Esophagus mucosa (tissue), 1 donor: ENCODE data around the gene TTLL8. TPM values are rescaled to one million over a fixed set of nuclear protein-coding genes. Genes with fewer than 3 reads are reported as not detected.
A peak's percentile ranks its signal among the peaks of the same experiment; 100 is the strongest.
"Not testable (repeated sequence)": the region's sequence is repeated elsewhere in the genome, so short reads cannot be mapped to it uniquely, and the experiment has no call there.

Experiments used
- ATAC-seq: fragments of 200-7000 bp; cut with Tn5 transposase; one replicate; pipeline ENCODE4 v1.9.1; 2020
- total RNA-seq: library from RNA; stranded (reverse); gene quantifications from one replicate; pipeline ENCODE4 v1.2.4, GENCODE V29; 2023
- donor health status: DM: yes; HTN: yes; CAD: no.

TTLL8 gene
- total RNA-seq, 1 donor from 2014 or later: not detected

DNA sequence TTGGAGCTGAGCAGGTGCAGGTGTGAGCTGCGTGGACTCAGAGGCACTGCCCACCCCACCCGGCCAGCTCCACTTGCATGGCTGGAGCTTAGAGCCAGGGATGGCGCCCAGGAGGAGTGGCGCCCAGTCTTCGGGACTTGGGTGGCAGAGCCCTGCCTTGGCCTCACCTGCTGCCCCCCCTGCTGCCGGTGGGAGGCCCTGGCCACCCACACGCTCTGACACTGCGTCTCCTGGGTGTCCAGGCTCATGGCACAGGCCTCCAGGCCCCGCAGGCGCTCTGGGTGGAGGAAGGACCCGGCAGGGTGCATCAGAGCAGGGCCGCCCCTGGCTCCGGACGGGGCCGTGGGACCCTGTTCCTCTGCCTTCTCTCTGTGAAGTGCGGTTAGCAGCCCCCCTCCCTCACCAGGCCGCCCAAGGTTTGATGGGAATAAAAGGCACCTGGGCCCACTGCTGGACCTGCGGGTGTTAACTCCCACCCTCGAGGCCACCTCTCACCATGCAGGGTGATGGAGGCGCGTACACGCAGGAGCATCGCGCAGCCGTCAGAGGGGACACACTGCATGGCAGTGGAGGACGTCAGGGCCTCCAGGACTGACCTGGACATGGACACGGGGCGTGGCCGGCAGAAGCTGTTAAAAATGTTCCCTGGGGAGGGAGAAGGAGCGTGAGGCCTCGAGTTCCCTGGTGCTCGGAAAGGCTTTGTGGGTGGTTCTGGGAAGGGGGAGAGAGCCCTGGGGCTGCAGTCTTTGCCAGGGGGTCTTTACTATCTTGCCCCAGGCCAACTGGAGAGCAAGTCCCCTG, 57.3 kb downstream of the TTLL8 start:
- ATAC-seq: peak; percentile 2

DNA sequence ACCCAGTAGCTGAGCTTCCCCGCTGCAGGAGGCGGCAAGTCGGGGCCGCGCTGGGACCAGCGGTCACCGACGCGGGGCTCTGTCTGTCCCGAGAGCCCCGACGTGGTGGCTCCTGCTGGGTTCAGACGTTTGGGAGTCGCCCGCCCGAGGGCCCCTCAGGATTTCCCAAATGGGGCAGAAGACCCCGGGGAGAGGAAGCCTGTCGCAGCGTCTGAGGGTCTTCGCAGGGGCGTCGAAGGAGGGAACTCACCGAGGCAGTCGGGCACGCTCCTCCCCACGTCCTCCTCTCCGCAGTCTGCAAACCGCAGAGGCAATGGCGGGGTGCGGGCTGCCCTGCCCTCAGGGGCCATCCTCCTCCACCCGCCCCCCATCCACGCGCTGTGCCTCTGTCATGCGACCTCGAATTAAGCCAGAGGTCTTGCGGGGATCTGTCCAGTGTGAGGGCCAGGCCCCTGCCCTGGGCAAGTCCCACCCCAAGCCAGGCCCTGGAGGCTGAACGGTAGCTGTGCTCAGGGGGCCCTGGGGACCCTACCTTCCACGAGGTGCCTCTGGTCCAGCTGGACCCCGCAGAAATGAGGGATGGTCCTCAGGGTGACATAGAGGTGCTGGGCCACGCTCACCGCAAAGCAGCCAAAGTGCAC, 58.0 kb downstream of the TTLL8 start:
- ATAC-seq: peak; percentile 2

GRCh38 chr22:49999063-49999945, 58.8 kb downstream of the TTLL8 start:
- ATAC-seq: no peak

DNA sequence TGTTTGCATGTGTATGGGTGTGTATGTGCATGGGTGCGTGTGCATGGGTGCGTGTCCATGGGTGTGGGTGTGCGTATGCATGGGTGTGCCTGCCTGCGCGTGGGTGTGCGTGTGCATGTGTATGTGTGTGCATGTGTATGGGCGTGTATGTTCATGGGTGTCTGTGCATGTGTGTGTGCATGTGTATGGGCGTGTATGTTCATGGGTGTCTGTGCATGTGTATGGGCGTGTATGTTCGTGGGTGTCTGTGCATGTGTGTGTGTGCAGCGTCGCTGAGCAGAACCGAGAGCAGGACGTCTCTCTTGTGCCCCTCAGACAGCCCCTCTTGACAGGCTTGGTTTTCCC, 59.4 kb downstream of the TTLL8 start:
- no peak for ATAC-seq

DNA sequence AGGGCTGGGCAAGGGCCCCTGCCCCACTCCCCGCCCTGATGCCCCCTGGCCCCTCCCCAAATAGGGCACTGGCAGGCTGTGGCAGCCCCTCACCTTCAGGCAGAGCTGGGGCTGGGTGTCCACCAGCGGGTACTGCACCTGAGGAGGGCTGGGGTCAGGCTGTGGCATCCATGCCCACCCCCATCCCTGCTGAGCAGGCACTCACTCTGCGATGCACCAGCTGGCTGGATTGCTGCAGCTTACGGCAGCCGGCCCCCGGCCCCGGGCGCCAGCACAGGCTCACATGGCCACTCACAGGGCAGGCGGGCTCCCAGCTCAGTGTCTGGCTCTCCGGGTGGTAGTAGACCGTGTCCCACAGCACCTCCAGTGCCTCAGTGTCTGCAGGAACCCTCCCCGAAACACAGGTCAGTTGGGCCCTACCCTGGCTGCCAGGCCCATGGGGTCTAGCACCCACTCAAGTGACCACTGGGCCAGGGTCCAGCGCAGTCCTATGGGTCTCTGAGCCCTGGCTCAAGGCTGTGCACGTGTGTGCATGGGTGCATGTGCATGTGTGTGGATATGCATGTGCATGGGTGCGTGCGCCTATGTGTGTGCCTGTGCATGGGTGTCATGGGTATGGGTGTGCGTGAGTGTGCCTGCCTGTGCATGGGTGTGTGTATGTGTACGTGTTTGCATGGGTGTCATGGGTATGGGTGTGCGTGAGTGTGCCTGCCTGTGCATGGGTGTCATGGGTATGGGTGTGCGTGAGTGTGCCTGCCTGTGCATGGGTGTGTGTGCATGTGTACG, 60.0 kb downstream of the TTLL8 start:
- ATAC-seq: no peak

DNA sequence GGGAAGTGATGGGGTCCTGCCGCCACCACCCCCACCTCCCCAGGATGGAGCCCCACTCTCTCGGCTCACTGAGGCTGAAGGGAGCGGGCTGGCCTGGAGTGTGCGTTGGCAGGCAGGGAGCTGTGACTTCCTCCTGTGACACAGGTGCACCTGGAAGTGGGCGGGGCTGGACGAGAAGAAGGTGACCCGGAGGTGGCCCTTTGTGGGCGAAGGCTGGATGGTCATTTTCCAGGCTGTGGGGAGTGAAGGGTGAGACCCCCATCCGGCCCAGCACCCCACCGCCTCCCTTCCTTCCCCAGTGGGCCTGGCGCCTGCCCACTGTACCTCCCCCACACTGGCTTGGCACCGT, 60.9 kb downstream of the TTLL8 start:
- peak; percentile 30 for ATAC-seq

DNA sequence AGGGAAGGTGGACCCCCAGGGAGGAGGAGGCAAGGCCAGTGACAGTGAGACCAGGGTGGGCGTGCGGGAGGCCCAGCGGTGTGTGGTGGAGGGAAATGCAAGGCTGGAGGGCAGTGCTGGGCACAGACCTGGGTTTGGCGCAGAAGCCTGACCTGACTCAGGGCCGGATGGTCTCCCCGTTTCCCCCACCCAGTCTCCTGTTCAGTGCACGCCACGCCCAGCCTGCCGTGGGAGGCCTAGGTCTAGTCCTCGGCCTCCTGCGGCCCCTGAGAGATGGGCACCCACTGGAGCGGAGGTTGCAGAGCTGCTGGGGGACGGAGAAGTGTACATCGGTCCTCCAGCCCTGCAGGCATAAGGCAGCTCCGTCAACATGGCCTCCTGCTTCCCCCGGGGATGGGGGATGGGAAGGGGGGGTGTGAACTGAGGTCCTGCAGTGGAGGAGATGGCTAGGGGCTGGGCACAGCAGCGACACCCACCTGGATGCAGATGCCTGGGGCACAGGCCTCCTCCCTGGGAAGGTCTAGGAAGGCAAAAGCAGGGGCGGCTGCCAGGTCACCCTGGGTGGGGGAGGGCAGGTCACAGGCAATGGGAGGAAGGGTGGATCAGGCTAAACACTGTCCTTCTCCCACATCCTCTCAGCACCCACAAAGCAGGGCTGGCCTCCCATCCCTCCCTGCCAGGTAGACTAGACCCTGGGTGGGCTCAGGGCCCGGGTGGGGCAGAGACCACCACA, 61.4 kb downstream of the TTLL8 start:
- no peak for ATAC-seq

DNA sequence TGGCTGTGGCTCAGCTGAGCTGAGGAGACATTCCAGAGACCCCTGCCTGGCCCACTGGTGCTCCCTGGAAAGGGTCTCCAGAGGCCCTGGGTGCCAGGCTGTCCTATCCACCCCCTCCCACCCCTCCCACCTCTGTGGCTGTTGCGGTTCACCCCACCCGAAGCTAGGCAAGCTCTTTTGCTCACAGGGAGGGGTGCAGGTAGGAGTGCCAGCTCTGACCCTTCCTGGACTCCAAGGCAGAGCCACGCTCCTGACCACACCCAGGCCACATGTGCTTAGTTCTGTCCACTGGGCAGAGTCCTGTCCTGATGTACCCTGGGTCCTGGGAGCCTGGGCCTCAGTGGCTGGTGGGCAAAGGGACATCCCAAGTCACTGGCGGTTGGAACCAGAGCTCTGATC, 62.0 kb downstream of the TTLL8 start:
- ATAC-seq: peak; percentile 14

GRCh38 chr22:49995361-49996118, 62.6 kb downstream of the TTLL8 start:
- ATAC-seq: no peak

DNA sequence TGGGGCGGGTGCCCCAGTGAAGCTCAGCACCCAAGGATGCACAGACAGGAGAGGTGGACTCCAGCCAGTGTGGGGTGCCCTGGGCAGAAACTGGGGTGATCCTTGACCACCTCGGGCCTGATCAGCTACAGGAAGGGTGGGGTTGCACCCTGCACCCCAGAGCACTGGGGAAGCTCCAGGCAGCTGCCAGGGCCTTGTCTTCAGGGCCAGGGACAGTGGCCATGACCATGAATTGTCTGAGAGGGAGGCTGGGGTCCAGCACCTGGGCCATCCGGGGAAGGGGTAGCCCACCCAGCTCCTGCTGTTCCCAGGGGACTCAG, 63.1 kb downstream of the TTLL8 start:
- no peak for ATAC-seq

- no peak for ATAC-seq
Measured at GRCh38 chr22:49994361-49995040, 63.6 kb downstream of the TTLL8 start.

GRCh38 chr22:49993649-49994360, 64.3 kb downstream of the TTLL8 start:
- no peak for ATAC-seq

- peak; percentile 69 for ATAC-seq
Measured at GRCh38 chr22:49992921-49993648, 65.0 kb downstream of the TTLL8 start.

DNA sequence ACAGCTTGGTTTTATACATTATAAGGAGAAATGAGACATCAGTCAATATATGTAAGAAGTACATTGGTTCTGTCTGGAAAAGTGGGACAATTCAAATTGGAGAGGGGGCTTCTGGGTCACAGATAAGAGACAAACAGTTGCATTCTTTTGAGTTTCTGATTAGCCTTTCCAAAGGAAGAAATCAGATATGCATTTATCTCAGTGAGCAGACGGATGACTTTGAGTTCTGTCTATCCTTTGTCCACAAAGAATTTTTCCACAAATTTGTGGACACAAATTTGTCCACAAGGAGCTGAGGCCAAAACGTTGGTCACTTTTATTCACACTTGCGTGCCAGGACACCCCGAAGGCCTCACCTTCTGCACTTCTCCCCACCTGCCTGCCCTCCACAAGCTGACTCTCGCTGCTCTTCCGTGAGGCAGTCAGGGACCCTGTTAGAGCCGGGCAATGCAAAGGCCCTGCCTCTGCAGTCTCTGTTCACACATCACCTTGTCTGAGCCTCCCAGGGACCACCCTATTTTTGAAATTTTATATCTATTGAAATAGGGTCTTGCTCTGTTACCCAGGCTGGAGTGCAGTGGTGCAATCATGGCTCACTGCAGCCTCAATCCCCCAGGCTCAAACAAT, 66.1 kb downstream of the TTLL8 start:
- no peak for ATAC-seq

DNA sequence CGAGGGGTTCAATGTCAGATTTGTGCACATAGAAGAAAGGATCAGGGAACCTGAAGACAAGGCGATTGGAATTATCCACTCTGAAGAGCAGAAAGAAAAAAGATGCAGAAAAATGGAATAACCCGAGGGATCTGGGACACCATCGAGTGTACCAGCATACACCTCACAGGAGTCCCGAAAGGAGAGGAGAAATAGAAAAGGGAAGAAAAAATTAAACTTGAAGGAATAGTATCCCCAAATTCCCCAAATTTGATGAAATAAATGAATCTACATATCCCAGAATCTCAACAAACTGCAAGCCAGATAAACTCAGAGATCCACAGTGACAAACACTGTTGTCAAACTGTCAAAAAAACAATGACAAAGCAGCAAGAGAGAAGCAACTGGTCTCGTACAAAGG, 66.9 kb downstream of the TTLL8 start:
- no peak for ATAC-seq

GRCh38 chr22:49989826-49990225, 68.3 kb downstream of the TTLL8 start:
- not testable (repeated sequence) for ATAC-seq

DNA sequence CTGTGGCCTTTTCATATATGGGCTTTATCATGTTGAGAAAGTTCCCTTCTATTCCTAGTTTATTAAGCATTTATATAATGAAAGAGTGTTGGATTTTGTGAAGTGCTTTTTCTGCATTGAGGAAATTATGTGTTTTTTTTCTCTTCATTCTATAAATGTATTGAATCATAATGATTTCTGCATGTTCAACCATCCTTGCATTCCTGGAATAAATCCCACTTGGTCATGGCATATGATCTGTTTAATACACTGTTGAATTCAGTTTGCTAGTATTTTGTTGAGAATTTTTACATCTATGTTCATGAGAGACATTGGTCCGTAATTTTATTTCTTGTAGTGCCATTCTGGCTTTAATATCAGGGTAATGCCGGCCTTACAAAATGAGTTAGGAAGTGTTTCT, 71.8 kb downstream of the TTLL8 start:
- ATAC-seq: no peak

- peak; percentile 58 for ATAC-seq
Measured at GRCh38 chr22:49983148-49984042, 74.7 kb downstream of the TTLL8 start.
